DLD1 (cell line): ENCODE measurements around the gene CHERP.
"Not testable (repeated sequence)": the region's sequence is repeated elsewhere in the genome, so short reads cannot be mapped to it uniquely, and the experiment has no call there.

Experiments used
- in situ Hi-C: cut with HindIII; loops from 2 replicates; pipeline ENCODE4 v1.10.0; 2017; ENCODE audit warnings: low sequenced_read_pairs

CHERP gene

DNA sequence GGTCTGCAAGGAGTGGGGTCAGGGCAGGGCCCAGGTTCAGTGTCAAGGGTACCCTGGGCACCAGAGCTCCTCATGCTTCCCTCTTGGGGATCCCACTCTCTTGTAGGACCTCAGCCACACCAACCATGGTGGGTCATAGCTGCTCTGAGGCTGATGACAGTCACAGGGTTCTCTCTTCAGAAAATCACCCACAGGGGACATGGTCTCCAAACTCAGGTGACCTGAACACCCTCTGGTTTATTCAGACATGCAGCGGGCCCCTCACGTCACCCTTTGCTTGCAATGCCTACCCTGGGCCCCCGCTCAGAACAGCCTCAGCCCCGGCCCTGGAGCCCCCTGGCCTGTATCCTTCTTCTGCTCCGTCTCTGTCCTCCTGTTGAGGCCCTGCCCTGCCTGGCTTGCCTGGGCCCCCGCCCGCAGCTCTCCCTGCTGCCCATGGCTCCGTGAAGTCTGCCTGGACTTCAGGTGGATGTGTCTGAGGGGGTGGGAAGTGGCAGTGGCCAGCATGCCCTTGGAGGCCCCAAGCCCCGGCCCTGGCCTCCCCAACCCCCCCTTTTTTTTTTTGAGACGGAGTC lies 20.4 kb downstream of the CHERP start:
- in situ Hi-C loops = no loop called here

DNA sequence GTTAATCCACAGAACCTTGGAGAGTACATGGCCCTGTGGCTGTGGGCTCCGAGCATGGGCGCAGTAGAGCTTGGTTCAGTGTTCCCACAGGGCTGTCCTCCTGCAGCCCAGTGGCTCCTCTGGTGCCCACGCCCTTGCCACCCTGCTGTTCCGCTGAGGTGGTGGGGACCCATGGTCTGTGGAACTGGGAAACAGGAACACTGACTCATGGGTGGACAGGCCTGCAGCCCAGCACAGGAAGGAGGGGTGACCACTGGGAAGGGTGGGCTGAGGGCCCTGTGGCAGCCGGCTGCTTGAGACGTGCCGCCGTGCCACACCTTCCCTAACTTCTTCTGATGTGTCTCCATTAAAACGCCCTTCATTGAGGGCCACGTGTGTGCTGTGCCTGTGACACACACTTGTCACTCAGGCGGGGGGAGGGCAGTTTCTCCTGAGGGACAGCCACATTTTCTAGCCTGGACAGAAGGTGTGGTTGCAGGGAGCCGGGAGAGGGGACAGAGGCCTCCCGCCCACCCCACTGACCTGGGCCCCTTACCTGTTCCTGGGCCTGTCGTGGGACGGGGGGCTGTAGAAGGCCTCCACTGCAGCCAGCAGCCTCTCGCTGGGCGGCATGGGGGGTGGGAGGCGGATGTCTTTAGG lies 21.1 kb downstream of the CHERP start:
- in situ Hi-C loops = no loop called here

DNA sequence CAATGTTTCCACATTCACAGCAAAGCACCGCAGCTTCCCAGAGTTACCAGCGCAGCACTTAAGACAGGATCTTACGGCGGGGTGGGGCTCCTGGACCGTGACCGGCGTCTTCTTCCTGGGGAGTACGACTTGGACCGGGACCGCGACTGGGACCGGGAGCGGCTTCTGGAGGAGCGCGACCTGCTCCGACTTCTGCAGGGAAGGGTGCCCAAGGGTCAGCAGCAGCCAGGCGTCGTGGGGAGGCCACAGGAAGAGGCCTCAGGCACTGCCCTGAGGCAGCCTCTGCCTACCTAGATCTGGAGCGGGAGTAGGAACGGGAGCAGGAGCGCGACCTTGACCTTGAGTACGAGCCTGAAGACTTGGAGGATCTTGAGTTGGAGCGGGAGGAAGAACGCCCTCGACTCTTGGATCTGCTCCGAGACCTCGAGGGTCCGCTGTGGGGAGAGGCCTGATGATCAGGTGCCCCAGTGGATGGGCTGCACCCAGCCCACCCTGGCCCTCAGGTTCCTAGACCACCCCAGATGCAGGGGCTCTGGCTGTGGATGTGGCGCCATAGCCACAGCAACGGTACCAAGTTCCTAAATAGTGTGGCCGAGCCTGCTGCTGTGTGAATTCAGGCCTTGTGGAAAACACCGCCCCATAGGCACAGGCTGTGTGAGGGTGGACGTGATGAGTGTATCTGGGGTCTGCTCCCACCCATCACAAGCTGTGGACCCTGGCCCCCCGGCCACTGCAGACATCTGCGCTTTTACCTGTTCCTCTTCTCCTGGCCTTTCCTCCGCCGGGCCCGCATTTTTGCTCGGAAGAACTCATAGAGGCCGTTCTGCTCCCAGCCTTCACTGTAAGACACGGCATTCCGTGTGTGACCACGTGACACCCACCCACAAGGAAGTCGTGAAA lies 21.9 kb downstream of the CHERP start:
- in situ Hi-C loops = no loop called here

DNA sequence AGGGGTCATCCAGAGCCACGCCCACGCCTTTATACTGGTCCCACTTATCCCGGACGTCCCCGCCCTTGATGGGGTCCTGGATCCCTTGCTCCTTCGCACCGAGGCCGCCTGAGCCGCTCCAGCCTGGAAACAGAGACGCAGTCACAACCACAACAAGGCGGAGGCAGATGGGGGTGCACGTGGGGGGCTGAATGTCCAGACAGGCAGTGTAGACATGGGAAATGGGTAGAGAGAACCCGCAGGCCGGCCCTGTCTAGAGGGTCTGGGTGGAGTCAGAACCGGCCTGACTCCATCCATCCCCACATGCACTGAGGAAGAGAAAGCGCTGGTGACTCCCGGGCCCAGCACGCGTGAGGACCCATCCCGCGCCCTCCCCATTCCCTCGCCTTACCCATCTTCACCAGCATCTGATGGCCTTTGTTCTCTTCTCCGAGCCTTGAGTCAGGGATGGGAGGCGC lies 23.0 kb downstream of the CHERP start:
- in situ Hi-C loops = no loop called here

DNA sequence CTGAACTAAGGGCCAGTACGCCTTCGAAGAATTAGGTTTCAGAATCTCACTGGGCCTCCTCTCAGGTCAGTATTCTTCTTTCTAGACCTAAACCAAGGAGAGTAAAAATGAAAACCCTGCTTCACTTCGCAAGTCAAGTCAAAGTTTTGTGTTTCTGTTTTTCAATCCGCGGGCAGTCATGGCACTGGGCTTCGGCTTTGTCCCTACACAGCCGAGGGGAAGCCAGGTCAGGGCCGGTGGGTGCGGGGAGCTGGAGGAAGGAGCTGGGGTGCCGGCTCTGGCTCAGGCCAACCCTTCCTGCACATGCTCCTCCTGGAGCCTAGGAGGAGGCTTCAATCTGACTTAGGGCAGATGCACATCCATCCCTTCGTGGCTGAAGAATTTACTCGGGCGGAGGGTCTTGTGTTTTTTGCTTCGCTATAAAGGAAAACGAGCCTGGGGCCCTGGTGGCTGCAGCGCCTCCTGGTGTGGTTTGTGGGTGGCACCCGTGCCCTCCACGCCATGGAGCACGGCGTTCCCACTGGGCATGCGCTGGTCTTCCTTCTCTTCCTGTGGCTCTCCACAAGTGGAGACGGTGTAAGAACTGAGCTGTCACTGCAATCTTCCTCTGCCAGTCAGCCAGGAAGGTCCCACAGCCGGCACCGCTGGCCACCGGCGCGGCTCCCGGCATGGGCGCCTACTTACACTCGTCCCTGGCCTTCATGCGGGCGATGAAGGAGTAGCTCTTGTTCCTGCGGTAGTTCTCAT lies 23.6 kb downstream of the CHERP start:
- in situ Hi-C loops = no loop called here

DNA sequence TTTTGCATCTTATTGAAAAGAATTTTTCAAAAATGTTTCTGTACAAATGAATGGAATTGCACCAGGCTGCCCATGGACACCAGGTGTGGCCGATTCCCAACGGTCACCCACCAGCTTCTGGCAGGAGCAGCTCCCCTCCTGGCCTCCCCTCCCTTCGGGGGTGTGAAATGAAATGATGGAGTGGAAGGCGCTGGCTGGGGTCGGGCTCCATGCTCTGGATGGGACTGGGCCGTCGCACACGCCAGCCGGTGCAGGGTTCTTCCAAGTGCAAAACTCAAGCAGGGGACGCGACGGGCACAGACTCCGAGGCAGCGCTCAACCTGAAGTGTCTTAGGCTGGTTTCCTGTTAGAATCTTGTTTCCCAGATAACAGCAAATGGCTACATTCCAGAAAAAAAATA lies 24.2 kb downstream of the CHERP start:
- in situ Hi-C loops = no loop called here

DNA sequence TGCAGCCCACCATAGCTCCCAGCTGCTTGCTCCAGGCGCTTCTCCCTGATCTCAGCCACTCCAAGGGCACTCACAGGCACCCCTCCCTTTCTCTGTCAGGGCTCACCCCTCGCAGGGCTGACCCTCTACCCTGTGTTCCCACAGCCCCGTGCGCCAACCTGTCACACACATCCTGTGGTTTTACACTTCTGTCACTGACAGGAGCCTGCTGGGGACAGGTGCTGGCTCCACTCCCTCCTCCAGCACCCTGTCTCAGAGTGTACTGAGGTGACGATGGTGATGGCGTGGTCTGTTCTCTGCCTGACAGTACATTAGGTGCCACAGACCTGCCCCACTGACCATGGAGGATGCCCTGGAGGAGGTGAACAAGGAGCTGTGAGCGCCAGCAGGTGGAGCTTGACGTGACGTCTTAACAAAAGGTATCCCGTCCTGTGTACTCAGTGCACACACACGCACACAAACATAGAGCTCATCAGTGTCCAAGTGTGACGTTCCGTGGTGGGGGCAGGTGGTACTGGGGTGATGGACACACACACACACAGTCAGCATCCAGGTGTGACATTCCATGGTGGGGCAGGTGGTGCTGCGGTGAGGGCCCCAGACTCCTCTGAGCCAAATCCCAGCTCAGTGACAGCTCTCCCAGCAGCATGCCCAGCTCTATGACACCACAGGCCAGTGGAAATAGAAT lies 25.2 kb downstream of the CHERP start:
- in situ Hi-C loops = no loop called here

DNA sequence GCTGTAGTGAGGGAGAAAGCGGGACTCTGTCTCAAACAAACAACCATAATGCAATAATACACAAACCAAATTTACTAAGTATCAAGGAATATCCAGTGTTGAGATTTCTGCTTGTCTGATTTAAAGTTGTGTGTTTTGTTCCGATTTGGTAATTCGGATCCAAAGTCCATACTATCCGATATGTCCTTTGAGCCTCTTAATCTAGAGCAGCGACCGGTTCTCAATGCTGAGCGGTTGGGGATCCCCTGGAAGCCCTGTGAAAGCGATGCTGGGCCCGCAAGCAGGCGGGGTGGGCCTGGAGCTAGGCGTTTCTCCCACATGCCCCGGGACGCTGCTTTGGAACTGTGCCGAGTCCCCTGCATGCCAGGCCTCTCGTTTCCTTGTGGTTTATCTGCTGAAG lies 25.9 kb downstream of the CHERP start:
- in situ Hi-C loops = no loop called here

DNA sequence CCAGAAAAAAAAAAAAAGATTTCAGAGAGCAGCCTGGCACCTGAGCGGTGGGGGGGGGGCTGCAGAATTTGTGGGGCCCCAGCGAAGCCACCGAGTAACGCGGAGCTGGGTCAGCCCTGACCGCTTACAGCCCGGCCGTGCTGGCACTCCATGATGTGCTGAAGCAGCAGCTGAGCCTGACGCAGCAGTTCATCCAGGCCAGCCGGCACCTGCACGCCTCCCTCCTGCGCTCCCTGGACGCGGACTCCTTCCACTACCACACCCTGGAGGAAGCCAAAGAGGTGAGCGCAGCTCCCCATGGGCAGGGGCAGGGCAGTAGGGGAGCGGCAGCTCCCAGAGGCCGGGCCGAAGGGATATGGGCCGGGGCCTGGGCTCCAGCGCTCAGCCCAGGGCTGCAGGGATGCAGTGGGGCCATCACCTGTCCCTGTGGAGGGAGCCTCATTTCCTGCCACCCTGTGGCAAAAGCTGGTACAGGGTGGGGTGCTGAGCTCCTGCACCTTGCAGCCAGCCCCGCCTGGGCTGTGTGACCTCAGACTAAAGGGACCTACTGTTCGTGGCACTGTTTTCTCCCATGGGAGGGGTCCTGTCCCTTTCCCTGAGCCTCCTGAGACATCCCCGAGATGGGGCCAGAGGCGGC lies 27.7 kb downstream of the CHERP start:
- in situ Hi-C loops = no loop called here

DNA sequence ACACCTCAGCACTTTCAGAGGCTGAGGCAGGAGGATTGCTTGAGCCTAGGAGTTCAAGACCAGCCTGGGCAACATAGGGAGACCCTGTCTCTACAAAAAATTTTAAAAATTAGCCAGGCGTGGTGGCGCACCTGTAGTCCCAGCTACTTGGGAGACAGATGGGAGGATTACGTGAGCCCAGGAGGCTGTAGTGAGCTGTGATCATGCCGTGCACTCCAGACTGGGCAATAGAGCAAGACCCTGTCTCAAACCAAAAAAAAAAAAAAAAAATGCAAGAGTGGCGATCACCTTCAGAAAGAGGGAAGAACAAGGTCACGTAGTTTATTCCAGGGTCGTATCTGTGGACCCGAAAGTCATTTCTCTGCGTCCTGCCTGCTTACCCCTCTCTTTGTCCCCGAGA lies 29.6 kb downstream of the CHERP start:
- in situ Hi-C loops = not testable (repeated sequence)

DNA sequence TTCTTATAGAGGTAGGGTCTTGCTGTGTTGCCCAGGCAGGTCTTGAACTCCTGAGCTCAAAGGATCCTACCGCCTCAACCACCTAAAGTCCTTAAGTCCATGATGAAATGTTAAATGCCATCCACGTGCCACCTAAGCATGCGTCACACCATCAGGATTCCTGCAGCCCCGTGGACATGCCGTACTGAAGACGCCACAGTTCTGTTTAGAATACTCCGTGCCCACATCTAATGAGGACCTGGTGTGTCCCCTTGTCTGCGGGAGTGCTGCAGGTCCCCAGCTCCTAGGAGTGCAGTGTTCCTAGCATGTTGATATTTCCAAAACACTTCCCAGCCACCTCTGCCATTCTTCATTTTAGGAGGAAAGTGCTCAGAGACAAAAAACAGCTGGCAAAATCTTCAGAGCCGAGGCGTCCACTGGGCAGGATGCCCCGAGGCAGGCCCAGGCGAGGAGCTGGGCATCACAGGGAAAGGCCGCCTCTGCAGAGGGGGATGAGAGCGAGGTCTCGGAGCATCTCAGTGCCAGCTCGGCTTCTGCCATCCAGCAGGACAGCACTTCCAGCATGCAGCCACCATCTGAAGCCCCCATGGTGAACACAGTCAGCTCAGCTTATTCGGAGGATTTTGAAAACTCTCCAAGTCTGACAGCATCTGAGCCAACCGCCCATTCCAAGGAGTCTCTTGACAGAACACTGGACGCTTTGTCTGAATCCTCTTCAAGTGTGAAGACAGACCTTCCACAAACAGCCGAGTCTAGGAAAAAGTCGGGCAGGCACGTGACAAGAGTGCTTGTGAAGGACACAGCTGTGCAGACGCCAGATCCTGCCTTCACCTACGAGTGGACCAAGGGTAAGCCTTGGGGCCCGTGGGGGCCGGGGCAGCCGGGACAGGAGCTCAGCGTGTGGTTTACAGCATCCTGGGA lies 32.8 kb downstream of the CHERP start:
- in situ Hi-C loops = no loop called here

DNA sequence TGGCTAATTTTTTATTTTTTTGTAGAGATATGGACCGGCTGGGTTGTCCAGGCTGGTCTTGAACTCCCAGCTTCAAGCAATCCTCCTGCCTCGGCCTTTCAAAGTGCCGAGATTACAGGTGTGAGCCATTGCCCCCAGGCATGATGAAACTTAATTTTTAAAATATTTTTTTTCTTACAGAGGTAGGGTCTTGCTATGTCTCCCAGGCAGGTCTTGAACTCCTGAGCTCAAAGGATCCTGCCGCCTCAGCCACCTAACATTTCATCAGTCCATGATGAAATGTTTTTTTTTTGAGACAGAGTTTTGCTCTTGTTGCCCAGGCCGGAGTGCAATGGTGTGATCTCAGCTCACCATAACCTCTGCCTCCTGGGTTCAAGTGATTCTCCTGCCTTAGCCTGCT lies 33.7 kb downstream of the CHERP start:
- in situ Hi-C loops = no loop called here

DNA sequence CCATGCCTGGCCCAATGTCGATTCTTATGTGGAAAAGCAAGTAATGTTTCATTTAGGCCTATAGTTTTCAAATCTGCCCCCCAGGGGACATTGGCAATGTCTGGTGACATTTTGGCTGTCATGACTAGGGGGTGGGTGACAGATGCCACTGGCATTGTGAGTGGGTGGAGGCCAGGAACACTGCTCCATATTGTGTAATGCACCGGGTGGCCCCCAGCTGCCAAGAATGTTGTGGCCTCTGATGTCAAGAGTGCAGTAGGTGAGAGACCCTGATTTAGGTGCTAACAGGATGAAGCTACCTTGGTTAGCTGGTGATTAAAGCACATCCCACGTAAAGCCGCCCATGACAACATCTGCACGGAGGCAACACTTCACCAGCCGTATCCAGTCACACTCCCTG lies 35.3 kb downstream of the CHERP start:
- in situ Hi-C loops = no loop called here

DNA sequence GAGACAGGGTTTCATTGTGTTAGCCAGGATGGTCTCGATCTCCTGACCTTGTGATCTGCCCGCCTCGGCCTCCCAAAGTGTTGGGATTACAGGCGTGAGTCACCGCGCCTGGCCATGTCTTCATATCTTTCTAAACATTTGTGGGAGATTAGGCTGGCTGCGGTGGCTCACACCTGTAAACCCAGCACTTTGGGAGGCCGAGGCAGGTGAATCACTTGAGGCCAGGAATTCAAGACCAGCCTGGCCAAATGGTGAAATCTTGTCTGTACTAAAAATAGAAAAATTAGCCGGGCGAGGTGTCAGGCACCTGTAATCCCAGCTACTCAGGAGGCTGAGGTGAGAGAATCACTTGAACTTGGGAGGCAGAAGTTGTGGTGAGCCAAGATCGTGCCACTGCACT lies 36.1 kb downstream of the CHERP start:
- in situ Hi-C loops = not testable (repeated sequence)

DNA sequence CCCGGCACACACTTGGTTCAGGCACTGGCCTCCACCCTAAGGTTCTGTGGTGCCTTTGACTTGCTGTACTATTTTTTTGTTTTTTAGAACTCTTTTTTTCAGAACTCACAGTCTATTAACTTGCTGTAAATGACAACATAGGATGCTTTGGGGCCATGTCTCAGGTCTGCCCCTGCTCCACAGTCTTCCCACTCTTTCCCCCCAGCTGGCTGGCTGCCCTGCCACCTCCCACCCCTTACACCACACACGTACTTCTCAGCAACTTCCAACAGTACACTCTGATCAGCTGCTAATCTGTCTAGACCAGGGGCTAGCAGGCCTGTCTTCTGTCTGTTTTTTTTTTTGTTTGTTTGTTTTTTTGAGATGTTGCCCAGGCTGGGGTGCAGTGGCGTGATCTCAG lies 38.0 kb downstream of the CHERP start:
- in situ Hi-C loops = no loop called here

DNA sequence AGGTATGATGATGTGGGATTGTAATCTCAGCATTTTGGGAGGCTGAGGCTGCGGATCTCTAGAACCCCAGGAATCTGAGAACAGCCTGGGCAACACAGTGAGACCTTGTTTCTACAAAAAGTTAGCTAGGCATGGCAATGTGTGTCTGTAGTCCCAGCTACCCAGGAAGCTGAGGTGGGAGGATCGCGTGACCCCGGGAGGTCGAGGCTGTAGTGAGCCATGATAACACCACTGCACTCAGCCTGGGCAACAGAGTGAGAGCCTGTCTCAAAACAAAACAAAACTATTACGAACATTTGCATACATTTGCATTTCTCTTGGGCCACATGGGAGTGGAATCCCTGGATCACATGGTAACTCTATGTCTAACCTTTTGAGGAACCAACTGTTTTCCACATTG lies 44.4 kb downstream of the CHERP start:
- in situ Hi-C loops = no loop called here

DNA sequence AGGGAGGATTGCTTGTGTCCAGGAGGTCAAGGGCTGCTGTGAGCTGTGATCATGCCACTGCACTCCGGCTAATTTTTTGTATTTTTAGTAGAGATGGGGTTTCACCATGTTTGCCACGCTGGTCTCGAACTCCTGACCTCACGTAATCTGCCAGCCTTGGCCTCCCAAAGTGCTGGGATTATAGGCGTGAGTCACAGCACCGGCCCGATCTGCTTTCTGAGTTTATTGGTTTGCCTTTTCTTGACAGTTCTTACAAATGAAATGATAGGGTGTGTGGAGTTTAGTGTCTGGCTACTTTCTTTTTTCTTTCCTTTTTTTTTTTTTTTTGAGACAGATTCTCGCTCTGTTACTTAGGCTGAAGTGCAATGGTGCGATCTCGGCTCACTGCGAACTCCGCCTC lies 45.2 kb downstream of the CHERP start:
- in situ Hi-C loops = no loop called here

DNA sequence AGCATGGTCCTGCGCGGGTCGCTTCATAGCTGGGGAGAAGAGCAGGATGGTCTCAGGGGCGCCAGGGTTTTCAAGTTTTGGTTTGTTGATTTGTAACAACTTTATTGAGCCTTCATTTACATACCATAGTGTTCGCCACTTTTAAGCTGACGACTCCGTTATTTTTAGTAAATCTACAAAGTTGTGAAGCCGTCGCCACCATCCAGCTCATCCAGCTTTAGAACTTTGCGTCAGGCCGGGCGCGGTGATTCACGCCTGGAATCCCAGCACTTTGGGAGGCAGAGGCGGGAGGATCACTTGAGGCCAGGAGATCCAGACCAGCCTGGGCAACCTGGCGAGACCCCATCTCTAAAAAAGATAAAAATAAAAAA lies 45.6 kb downstream of the CHERP start:
- in situ Hi-C loops = no loop called here

DNA sequence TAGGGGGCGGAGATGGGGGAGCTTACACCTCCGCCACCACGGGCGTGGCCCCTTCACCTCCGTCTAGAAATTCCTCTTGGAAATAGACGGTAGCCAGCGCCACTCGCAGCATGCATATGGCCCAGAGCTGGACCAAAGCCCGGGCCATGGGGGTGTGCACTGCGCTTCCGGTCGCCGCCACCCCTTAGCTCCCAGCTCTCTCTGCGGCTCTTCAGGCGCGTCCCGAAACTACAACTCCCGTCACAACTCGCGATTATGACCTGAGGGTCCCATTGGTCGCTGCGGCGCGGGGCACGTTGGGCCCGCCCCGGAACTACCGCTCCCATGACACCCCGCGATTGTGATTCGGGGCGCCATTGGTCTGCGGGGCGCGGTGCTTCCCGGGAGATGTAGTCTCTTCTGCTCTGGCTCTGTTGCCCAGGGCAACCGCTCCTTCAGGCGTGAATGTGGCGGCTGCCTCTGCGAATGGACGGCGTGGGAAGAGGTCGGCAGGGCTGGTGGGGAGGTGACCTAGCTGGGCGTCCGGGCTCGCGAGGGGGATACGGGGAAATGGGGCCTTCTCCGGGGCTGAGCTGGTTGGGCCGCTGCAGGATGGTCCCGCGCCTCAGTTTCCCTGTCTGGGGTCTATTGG lies 46.1 kb downstream of the CHERP start, which contains the start of the genes C19orf44 and CALR3:
Gene C19orf44 (plus strand): TSS at position 413 of the 631 bp plus-strand sequence. CDS start 4,399 bp downstream, outside the sequence.
Gene CALR3 (minus strand): TSS at position 186 of the 631 bp plus-strand sequence. CDS start 38 bp downstream, at position 148.
- in situ Hi-C loops = no loop called here
